NCI-H187 treated with DMSO at 0.1 percent for 48 hours (cell line): Measurements from ENCODE around the gene SYT12.

Experiments
- DNase-seq: peaks from one replicate; lab custom pipeline; 2025; lab: John Stamatoyannopoulos, UW

SYT12 gene

DNA sequence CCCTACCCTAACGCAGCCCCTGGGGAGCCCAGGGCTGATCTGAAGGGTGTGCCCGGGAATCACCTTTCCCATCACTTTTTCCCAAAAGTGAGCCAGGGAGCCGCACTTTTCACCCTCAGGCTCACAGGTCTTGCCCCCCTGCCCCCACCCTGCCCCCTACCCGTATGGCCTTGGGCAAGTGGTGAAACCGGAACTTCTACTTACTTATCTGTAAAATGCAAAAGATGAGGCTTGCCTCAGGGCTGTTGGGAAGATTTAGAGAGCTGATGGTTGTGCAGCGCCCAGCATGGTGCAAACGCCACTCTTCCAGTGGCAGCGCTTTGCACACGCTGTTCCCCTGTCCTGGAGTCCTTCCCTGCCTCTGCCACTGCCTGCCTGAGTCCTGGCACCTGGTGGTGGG, 8.0 kb downstream of the SYT12 start:
- no peak for DNase-seq

DNA sequence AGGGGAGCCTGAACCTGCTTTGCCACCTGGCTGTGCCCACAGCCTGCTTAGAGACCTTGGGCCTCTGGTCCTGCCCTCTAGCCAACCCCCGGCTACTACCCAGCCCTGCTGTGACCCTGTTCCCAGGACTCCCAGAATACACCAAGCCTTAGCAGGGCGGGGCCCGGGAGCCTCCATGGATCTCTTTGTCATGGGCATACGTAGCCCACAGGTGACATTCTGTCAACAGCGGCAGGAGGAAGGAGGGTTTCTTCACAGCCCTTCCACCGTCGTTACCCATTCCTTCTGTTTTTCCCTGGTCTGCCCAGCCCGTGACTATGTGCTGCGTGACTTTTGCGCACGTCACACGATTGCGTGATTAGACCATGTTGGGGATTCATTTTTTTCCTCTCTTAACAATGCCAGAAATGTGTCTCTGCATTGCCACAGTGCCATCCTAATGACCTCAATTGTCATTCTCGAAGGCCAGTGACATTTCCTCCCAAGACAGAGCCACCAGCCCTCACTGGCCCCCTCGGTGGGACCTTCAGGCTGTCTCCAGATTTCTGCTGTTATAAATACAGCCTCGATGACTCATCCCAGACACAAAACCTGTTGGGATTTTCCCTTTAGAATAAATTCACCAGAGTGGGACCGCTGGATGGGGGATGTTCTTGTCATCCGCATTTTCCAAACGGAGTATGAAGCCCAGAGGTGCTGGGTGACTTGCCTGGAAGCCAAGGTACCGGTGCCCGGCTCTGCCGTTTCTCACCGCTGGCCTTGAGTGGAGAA, 9.0 kb downstream of the SYT12 start:
- no peak for DNase-seq

DNA sequence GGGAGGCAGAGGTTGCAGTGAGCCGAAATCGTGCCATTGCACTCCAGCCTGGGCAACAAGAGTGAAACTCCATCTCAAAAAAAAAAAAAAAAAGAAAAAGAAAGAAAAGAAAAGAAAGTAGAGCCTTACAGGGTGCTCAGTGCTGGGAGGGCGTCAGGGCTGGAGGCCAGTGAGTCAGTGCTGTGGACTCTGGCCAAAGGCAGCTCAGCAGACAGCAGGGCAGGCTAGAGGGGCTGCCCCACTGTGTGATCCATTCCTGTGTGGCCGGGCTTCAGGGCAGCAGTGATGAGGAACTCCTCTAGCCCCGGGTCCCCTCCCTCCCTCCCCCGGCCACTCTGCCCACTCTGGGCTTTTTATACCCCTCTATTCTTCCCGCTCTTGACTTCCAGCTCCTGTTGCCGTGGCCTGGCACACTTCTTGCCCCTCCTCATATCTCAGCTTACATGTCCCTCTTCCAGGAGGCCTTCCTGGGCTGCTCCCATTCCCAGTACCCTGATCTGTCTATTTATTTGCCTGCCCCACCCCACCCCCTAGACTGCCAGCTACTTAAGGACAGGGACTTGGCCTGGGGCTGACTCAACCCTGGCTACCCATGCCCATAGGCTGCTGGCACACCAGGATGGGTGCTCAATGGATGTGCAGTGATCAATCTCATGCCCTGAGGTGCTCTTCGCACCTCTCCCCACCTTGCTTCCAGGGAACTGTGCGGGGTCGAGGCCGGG, 10.1 kb downstream of the SYT12 start:
- no peak for DNase-seq

DNA sequence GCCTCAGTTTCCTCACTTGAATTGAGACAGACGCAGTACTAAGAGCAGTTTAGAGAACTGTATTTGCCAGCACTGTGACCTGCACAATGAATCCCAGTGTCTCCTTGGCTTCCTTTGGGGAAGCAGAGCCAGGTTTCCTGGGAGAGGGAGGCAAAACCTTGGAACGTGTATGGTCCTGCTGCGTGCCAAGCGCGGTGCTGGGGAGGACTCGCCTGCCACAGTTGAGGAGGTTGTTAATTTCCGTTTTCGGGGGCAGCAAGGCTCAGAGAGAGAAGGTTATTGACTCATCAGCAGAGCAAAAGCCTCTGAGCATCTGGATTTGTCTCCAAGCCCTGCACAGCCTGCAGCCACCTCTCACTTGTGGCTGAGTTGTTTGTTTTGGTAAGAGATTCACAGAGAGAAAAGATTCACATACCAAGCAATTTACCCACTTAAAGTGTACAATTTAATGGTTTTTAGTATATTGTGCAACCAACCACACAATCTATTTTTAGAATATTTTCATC, 10.8 kb downstream of the SYT12 start:
- DNase-seq, result no peak

DNA sequence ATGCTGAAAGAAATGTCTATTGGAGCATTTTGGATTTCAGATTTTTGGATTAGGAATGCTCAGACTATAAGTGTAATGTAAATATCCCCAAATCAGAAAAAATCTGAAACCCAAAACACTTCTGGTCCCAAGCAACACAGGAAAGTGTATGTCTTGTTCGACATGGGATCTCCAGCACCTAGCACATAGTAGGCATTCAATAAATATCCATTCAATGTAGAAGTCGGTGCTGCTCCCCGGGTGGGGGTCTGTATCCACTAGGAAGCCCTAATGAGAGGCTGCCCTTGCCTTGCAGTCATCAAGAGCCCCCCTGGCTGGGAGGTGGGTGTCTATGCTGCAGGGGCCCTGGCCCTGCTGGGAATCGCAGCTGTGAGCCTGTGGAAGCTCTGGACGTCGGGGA, 11.4 kb downstream of the SYT12 start:
- no peak for DNase-seq

DNA sequence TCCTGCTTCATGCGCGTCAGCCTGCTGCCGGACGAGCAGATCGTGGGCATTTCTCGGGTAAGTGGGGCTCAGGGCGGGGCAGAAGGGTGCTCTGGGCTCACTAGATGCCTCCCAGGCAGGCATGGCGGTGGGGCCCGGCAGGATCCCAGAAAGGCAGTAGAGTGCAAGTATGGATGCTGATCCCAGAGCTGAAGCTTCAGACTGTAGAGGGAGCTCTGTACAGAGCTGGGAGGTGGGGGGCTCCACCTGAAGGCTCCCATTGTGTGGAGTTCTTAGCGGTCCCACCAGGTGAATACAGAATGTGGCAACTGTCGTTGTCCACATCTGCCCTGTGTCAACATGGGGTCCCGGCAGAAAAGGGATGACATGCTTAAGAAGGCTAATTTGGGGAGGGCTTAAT, 17.2 kb downstream of the SYT12 start:
- no peak for DNase-seq

DNA sequence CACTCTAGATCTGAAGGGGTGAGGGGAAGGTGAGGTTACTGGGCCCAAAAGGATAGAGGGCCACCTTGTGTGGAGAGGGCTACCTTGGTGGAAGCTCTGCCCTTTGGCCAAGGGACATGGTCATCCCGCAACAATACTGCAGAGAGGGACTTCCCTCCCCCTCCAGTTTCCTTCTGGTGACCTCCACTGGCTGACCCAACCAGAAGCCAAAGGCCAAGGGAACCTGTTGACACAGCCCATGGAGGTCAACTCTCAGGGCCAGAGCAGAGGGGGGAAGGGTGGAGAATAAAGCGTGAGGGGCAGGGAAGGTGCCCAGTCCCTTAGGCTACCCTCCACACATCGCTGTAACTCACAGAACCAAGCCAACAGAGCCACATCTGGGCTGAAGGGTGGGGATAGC, 18.7 kb downstream of the SYT12 start:
- no peak for DNase-seq

DNA sequence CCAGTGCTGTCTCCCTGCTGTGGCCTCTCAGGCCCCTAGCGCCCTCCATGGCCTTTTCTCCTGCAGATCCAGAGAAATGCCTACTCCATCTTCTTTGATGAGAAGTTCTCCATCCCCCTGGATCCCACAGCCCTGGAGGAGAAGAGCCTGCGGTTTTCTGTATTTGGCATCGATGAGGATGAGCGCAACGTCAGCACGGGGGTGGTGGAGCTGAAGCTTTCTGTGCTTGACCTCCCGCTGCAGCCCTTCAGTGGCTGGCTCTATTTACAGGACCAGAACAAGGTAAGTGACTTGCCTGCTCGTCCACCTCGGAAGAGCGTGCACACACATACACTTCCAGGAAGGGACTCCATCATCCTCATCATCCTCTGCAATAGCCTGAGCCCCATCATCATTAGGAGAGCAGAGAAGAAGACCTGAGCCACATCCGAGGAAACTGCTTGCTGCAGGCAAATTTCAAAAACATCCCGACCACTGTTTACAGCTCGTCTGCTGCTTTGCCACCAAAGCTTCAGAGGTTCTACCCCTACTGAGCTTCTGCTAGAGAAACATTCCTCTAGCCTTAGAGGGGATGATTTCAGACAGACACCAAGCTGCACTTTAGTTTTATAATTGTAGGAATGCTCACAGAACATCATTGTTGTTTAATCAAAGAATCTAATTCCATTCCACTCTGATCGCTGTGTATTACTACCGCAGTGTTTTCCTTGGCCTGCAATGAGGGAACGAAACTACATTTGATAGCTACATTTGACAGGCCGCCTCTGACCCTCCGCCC, 20.8 kb downstream of the SYT12 start:
- DNase-seq, result no peak

DNA sequence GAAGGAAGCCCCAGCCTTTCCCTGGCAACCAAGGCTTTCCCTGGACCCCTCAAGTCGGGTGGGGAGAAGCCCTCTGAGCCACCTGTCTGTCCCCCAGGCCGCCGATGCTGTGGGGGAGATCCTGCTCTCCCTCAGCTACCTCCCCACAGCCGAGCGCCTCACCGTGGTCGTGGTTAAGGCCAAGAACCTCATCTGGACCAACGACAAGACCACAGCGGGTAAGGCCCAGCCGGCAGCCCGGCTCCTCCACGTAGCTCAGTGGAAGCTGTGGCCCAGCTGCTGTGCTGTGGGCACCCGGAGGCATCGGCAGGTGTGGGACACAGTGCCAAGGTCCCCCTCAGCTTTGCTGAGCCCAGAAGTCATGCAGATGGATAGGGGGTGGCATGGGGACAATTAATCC, 21.6 kb downstream of the SYT12 start:
- DNase-seq, result no peak

DNA sequence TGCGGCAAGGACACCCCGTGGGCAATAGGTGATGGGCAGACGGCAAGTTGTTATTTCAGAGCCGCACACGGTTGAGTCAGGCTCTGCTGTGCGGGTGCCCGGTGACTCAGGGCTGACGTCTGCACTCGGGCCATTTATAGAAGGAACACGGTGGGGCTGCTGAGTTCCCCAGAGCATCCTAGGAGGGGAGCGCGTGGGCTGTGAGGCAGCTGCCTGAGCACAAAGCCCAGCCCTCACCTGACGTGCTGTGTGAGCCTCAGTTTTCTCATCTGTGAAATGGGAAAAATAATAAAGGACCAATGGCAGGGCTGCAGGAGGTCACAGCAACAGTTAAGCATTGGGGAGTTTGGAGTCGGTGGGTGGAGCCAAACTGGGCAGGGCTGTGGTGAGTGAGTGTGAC, 22.4 kb downstream of the SYT12 start:
- no peak for DNase-seq

DNA sequence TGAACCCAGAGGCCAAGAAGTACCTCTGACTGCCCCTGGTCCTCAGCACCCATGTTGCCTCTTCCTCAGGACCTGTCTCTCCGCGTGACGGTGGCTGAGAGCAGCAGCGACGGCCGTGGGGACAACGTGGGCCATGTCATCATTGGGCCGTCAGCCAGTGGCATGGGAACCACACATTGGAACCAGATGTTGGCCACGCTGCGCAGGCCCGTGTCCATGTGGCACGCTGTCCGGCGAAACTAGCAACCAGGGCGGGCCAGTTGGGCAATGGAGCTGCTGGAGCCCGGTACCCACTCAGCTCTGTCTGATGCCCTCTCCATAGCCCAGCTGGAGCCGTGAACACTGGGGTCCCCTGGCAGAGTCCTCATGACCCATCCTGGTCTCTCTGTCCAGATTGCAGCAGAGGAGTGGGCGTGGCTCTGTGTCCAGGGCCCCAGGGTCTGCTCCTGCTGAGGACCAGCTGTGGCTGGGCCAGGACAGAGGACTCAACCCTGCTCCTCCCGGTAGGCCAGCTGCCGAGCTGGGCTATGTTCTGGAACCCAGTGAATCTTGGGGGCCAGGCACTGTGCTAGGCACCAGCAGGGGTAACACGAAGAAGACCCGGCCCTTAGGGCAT, 25.7 kb downstream of the SYT12 start:
- DNase-seq, result no peak

DNA sequence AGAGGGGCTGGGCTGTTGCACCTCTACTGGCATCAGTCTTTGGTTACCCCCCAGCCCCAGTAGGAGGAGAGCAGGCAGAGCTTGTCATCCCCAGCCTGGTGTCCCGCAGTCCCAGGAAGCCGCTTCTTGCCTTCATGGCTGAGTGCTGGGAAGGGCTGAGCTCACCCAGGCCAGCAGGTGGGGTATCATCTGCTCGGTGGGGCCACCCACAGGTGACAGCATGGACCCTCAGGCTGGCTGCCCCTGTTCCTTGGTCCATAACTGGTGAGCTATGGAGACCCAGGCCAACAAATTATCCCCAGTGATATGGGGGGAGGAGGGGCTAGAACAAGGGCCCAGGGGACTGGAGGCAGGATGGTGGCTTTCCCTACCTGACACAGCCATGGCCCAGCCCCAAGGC, 27.2 kb downstream of the SYT12 start:
- DNase-seq, result no peak

DNA sequence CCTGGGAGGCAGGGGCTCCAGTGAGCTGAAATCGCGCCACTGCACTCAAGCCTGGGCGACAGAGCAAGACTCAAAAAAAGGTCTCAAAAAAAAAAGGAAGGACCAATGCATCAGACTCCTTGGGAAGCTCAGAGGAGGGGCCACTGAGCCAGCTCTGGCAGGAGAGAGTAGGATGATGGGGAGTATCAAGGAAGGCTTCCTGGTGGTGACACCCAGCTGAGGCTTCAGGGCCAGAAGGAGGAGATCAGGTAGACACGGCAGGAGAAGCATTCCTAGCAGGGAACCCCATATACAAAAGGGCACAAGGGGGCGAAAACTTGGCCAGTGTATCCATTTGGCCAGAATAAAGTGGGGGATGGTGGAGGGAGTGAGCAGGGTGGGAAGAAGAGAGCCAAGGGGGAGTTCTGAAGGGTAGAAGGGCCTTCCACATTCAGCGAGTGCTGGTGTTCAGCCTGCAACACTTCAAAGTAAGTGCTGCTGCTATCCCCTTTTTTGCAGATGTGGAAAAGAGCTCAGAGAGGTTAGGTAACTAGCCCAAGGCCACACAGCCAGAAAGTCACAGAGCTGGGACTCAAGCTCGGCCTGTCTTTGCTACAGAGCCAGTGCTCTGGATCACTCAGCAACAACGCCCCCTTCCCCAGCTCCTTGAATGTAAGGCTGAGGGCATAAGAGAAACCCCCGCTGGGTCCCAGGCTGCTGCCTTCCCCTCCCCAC, 28.4 kb downstream of the SYT12 start:
- no peak for DNase-seq

DNA sequence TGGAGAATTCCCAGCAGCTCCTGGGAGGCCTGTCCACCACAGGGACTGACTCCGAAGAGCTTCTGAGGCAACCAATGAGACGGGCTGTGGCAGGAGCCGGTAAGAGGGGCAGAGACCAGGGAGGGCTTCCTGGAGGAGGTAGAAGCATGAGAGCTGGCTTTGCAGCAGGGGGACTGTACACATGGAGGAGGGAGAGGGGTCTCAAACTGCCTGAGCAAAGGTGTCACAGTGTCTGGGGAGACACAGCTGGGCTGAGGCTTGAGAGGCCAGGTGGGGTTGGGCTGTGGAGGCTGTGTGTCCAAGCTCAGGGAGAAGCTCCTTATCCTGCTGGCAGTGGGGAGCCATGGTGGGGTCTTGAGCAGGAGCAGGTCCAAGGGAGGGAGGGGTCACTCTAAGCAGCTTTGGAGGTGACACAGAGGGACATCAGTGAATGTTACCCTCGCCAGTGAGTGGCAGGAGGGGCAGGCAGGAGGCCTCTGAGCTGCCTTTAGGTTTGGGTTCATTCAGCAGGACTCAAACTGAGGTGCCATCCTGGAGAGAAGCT, 29.1 kb downstream of the SYT12 start:
- no peak for DNase-seq

DNA sequence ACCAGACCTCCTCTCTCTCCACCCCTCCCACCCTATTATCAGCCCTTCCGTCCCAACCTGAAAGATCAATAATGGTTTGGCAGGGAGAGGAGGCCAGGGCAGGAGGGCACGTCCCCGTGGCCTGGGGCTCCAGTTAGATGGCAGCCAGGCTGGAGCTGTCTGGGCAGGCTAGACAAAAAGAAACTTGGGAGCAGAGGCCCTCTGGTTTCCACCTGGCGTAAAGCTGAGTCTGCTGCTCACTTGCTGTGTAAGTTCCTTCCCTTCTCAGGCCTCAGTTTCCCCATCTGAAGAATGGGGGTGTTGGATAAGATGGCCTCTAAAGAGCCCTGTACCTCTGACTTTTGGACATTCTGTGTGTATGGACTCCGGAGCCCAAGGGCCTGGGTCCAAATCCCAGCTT, 30.0 kb downstream of the SYT12 start:
- no peak for DNase-seq

DNA sequence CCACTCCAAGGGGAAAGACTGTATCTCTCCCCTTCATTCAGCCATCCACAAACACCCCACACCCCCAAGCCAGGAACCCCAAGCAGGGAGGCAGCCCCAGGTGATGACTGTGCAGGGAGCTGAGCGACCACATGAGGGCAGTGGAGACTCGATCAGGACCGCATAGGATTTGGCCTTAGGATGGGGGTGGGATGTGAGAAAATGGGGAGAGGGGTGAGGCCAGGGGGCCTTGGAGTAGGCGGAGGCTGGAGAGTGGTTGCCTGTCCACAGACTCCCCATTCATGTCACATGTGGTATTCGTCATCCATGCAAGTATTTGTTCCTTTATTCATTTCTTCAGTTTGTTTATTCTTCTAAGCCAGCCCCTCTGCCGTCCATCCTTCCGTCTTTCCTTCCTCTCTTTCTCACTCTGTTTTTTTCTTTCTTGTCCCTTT, 31.0 kb downstream of the SYT12 start:
- no peak for DNase-seq

DNA sequence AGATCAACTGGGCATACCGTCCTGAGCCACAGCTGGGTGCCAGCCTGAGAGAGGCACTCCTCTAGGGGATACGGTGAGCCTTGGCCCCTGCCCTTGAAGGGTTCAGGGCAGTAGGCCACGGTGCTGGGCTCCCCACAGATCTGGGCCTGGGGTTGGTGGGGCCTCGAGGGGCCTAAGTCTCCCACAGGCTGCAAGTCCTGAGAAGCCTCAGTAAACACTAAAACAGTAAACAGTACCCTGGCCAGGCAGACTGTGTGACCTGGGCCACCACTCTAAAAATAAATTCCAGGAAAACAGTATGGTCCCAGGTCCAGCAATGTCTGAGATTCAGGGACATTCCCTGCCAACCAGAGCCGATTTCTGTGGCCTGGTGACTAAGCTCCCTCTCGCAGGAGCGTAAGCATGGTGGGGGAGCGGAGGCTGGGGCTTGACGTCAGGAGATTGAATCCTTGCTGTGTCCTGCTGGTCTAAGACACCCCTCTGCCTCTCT, 31.5 kb downstream of the SYT12 start:
- DNase-seq, result no peak

DNA sequence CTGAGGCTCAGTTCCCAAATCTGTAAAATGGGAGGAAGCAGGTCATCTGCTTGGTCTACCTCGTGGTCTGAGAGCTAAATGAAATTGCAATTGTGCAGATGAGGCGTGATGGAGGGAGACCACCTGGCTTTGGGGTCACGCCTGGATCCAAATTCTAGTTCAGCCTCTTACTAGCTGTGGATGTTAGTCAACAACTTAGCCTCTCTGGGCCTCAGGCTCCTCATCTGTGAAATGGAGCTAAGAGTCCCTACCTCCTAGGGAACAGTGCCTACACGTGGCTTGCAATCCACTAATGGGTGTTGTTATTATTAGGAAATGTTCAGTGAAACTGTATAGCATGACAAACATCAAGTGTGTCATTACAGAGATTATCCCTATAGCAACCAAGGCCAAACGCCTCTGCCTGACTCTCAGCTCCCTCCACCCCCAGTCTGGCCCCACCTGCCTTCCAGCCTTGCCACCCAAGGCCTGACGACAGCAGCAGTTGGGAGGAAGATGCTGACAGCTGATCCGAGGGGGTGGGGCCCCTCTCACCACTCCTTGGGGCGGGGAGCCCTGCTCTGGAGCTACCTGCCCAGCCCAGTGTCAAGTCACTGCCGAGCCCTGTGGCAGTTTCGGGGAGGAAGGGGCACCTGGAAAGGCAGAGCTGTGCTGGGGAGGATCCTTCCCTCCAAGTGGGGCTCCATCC, 32.0 kb downstream of the SYT12 start:
- no peak for DNase-seq

DNA sequence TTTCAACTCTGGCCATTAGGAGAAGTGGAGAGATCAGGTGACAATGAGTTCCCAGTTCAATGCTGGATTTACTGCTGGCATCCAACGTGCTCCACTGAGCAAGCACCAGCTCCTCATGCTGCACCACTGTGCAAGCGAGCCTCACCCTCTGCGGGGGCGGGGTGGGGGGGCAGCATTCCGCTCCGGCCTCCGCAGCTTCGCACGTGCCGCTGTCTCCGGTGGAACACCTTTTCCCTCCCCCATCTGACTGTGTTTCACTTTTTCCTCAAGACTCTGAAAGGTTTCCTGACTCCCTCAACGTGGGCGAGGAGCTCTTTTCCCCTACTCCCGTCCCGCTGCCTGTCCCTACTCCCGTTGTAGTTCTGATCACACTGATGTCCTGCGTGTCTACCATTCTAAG, 32.9 kb downstream of the SYT12 start:
- DNase-seq, result no peak
